ENCODE results near the gene SPDL1. TPM values are rescaled to one million over a fixed set of nuclear protein-coding genes. Genes with fewer than 3 reads are reported as not detected.

The SPDL1 gene, protein sequence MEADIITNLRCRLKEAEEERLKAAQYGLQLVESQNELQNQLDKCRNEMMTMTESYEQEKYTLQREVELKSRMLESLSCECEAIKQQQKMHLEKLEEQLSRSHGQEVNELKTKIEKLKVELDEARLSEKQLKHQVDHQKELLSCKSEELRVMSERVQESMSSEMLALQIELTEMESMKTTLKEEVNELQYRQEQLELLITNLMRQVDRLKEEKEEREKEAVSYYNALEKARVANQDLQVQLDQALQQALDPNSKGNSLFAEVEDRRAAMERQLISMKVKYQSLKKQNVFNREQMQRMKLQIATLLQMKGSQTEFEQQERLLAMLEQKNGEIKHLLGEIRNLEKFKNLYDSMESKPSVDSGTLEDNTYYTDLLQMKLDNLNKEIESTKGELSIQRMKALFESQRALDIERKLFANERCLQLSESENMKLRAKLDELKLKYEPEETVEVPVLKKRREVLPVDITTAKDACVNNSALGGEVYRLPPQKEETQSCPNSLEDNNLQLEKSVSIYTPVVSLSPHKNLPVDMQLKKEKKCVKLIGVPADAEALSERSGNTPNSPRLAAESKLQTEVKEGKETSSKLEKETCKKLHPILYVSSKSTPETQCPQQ
- polyA plus RNA-seq (2014; cell fraction: cytosol; rRNA removed) = 75.2 and 93.0 TPM in 2 replicates
- 94.4 and 115 TPM in 2 replicates for polyA plus RNA-seq (2014; cell fraction: nucleus; rRNA removed)

DNA sequence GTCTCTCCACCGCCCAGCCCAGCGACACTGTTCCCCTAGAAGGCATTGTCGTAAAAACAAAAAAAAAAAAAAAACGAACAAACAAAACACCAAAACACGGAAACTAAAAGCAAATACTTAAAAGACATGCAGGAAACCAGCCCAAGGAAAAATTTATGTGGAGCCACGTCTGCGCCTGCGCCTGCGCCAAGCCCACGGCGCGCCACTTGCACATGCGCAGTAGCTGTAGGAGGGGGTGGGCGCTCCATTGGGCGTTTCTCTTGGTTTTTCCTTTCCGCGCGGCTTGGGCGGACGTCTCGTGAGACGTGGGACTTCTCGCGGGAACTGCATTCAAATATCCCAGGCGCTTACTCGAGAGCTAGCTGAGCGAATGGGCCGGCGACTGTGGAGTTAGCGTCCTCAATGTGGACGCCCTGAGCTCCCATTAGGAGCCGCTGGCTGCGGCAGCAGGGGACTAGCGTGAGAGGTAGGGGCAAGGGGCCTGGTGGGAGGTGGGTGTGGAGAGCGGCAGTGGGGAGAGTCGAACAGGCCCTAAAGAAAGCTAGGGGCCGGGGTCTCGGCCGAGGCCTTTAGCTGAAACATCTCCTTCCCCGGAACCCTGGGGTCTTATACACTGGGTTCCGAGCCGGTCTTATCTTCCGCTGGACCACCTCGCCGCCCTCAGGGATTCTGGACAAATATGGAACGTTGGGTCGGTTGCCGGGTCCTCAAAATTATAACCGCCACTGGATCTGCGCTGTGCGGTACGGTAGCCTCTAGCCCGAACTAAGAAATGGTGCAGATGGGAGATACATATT lies at the start of gene SPDL1:
Gene SPDL1, plus strand, starts transcription at position 350 of the 797 bp plus-strand sequence. CDS start 4,644 bp downstream, outside the sequence.
- DNase-seq (ENCODE audit: low spot score) = peak; percentile 98

DNA sequence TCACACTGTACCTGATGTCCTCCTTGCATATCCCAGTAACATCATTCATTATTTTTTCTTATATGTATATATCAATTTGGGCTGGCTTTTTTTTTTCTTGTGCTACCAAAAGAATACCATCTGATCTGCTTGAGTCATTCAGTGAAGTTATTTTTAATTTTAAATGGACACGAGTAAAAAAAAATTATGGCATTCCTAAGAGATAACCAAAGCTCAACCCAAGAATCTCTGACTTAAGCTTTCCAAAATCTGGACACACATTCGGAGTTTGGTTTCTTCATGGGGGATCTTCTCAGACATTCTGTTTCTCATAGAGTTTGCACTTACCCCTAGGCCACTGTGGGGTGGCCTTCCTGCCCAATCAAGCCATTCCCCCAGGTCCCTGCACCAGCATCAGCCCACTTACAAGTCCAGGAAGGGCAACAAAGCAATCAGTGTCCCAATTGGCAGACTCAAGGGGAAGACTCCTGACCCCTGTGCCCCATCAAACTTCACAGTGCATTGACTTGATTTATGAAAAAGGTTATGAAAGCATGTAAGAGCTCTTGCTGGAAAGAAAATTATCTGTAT lies 49.2 kb upstream of the SPDL1 start:
- no peak for DNase-seq (ENCODE audit: low spot score)

DNA sequence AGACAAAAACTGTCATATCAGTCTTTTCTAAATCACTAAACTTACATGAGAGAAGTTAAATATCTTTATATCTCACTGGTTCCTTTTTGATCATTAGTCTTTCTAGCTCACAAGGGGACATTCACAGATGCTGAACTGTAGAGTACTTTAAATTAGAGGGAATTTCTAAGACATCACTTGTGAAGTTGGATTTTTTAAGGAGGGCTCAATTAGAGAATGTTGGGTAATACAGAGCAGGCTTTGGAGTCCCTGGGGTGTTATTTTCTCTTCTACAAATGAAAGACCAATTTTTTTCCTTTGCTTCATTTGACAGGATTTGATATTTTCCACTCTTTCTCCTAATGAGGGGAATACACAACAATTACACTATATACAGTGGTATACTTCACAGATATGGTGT lies 48.6 kb upstream of the SPDL1 start:
- DNase-seq (ENCODE audit: low spot score) = no peak

DNA sequence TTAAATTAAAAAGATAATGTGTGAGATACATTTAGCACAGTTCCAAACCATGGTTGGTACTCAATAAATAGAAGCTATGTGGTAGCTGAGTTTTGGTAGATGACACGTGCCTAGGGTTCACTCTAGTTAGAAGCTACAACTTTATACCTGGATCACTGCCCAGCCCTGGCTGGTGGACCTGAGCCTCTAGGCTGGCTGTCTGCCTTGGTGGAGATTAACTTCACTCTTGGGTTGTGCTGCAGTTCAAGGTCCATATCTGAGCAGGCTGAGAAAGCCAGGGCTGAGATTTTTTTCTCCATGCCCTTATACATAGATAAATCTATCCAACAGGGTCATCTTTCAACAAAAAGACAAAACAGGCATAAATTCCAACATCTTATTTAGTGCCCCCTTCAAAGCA lies 44.6 kb upstream of the SPDL1 start:
- DNase-seq (ENCODE audit: low spot score) = no peak

DNA sequence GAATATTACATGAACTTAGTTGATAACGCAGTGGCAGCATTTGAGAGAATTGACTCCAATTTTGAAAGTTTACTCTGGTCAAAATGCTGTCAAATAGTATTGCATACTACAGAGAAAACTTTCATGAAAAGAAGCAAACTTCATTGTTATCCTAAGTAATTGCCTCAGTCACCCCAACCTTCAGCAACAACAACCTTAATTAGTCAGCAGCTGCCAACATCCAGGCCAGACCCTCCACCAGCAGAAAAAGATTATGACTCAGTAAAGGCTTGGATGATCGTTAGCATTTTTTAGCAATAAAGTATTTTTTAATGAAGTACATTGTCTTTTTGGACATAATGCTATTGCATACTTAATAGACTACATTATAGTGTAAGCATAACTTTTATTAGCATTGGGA lies 40.8 kb upstream of the SPDL1 start:
- DNase-seq (ENCODE audit: low spot score) = no peak

DNA sequence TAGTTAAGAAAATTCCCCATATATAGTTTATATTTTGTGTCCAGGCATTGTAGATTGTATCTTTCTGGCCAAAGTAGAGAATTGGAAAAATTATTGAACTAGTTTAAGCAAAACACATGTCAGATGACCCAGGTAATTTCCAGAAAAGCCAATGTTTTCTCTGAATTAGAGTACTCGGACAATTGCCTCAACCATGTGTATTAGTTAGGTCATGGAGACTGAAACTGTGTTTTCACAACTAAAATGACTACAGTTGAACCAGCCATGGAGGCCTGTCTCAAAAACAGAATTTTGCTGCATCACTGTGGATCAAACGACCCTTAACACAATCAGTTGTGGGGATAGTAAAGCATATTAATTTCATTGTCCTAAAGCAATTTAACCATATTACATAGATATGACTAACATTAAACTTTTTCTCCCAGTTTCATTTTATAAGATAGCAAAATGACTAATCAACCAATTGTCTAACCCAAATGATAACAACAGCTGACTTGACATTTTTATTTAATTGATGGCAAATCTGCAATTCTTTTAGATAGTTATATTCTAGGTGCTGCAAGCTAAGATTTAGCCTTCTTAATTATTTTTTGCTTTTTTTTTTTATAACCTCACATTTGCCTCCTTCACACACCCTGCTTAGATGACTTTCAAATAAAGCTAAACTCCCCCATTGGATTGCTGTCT lies 39.2 kb upstream of the SPDL1 start:
- DNase-seq (ENCODE audit: low spot score) = no peak

DNA sequence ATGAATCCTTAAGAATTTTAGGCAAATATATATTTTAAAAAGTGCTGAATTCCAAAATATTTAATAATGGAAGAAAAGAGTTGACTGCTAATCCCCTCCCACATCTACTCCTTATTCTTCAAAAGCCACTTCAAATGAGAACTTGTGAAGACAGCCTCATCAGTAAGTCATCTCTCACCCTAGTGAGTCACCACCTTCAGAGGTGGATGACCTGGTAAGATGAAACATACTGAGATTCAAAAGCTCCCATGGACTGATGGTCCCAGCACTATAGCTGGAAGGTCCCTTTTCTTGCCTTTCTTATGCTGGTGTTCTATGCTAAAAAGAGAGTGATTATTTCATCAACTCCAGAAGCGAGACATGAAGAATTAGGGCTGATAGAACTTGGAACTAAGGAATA lies 37.8 kb upstream of the SPDL1 start:
- no peak for DNase-seq (ENCODE audit: low spot score)

DNA sequence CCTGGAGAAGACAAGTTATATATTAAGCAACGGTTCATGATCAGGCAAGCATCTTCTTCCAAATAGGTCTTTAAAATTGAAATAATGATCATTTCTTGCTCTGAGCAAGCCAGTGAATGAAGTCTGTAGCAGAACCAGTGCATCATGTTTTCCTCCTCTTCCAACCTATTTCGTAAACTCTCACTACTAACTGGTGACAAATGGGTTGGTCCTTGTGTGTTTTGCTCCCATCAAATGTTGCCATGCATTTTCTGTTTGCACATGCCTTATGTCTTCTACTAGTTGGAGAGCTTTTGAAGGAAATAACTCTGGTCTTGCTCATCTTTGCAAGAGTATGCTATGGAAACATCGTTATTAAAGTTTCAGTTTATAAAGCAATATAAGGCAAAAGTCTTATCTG lies 37.2 kb upstream of the SPDL1 start:
- no peak for DNase-seq (ENCODE audit: low spot score)

DNA sequence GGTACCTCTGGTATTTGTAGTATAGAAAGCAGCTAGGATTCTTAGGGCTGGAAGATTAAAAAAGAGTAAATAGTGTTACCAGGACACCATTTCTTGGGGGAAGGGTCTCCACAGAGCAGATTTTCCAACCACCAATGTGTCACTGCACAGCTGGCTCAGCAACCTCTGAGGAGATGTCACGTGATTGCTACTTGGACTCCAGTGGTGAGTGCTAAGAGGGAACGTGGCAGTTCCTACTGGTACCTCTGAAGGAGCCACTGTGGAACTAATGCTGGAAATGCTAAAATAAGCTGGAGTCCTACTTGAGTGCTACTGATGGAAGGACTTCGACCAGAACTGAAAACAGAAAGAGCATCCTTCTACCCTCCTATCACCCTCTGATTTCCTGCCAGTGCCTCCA lies 36.1 kb upstream of the SPDL1 start:
- peak; percentile 15 for DNase-seq (ENCODE audit: low spot score)

DNA sequence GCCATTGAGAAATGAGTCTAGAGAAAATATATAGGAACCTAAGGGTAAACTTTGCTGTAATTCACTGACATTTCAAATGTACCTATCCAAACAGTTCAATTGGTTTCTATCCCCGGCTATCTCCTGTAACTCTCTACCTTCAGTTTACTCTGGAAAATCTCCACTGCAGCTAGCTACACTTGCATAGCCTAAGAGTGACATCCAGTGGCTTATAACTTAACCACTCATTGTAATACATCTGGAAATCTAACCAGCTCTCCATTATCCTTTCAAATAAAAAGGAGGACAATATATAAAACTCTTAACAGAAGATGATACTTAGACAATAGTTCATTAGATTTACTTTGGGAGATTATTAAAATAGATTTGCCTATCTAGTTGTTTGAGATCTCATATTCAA lies 35.3 kb upstream of the SPDL1 start:
- peak; percentile 36 for DNase-seq (ENCODE audit: low spot score)

DNA sequence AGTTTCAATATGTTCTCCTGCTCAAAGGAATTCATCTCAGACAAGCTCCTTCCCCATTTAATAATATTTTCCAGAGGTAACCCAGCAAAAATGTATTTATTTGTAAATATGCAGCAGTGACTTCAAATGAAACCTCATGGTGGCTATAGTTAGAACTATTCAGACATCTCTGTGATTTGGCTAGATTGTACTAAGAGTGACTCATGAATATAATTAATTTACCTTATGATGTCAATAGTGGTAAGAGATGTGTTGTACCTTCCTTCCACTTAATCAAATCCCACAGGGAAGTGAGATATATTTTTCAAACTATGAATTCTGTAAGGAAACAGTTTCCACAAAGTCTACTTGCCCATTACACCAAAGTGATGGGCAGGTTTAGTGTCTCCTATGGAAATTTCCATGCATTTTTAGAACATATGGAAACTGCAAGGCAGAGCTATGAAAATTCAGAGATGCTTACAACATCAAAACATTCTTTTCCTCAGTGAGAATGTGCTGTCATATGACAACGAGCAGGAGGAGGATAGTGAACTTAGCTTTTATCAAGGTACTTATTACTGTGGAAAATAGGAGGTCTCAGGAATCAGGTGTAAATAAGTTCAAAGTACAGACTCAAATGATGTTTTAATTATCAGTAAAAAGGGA lies 34.0 kb upstream of the SPDL1 start:
- no peak for DNase-seq (ENCODE audit: low spot score)

DNA sequence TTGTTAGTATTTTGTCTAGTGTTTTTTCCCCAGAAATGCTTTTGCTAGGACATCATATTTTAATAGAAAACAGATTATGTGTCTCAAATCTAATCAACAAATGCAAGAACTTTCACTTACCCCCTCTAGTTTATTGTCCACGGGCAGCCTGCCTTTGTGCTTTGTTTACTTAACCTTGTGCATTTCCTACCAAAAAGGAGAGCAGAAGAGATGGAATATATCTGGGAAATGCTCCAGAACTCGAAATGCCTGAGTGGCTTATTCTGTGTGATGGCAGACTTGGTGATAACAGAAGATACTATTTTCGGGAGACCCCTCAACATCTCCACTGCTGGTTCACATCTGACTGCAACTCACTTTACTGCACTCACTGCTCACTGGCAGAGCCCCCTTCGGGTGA lies 33.3 kb upstream of the SPDL1 start:
- no peak for DNase-seq (ENCODE audit: low spot score)

DNA sequence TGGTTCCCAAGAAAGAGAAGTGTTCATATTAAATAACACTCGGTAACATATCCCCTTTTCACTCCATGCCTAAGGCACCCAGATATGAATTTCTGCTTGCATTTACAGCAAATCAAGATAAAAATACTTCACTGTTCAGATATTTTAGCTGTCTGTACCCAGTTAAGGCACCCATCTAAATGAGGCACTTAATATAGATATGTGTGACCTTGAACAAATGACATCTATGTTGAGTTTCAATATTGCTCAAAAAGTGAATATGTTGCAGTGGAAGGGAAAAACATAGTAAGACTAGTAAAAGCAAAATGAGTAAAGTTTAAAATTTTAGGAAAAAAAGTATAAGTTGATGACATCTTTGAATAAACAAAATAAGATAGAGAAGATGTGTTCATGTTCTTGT lies 32.4 kb upstream of the SPDL1 start:
- no peak for DNase-seq (ENCODE audit: low spot score)

DNA sequence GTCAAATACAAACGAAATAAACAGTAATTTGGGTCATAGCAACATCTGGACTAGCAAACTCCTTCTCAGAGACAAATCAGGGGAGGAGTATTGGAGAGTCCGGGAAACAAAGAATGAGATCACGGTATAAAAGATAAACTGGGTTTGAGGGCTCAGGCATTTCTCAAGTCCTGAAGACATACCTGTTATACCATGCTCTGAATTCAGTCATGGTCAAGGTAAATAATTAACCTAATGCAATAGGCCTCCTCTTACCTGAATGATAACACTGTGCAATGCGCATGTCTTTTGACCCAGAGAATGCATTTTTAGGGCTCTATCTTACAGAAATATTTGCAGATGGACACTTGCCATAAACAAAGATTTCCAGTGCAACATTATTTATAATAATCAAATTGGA lies 31.9 kb upstream of the SPDL1 start:
- no peak for DNase-seq (ENCODE audit: low spot score)

DNA sequence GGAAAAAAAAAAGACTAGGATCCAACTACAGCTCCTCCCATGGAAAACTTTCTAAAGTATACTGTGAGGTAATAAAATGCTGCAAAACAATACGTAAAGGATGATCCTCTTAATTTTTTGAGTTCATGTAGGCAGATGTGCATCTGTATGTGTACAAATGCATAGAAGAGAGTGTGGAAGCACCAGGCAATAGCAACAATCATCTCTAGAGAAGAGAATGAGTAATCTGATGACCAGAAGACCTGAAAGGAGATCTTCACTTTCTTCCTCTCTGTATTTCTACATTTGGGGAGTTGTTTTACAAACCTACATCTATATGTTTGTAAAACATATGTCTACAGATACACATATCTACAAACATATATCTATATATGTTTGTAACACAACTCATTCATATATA lies 29.3 kb upstream of the SPDL1 start:
- DNase-seq (ENCODE audit: low spot score) = no peak

DNA sequence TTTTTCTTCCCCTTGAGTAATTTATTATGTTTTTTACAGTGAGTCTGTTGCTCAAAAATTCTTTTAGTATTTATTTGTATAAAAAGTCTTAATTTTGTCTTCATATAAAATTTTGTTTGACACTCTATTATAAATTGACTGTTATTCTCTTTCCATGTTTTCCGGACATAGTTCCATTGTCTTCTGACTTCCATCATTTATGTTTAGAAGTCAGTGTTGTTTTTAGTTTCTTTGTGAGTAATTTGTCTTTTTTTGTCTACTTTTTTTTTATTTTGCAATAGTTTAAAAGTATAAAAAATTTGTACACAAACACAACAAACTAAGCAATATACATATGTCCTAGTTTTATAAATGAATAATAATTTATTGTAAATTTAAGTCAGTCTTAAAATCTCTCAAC lies 25.7 kb upstream of the SPDL1 start:
- no peak for DNase-seq (ENCODE audit: low spot score)

DNA sequence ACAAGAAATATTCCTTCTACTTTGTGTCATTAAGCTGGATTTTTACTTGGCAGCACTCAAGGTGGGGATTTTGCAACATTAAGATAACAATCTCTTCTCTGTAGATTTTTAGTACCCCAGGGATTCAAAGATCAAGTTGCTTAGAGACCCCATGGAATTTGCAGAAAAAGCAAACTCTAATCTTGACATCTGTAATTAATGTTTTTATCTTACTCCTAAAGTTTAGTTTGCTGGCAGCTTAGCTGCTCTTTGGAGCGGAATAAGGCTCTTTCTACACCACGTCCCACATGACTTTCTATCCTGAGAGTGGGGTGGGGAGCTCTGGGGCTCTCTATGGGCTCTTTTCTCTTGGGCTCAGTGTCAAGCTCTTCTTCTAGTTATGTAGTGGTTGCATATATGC lies 21.7 kb upstream of the SPDL1 start:
- DNase-seq (ENCODE audit: low spot score) = no peak

DNA sequence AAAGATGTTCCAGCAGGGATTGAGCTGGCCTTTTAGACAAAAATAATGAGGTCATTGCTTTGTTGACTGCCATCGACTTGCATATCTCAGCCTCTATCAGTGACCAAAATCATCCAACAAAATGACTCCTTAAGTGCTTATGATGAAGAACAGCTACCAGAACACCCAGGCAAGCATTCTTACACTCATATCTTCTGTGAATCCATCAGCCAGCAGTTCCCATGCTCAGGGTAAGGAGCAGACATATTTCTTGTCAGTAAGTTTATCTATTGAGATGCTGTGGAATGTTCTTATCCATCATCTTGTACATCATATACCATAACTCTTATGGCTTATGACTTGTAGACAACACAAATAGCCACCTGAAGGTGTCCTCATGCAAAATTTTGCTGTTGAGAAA lies 20.2 kb upstream of the SPDL1 start:
- peak; percentile 38 for DNase-seq (ENCODE audit: low spot score)

DNA sequence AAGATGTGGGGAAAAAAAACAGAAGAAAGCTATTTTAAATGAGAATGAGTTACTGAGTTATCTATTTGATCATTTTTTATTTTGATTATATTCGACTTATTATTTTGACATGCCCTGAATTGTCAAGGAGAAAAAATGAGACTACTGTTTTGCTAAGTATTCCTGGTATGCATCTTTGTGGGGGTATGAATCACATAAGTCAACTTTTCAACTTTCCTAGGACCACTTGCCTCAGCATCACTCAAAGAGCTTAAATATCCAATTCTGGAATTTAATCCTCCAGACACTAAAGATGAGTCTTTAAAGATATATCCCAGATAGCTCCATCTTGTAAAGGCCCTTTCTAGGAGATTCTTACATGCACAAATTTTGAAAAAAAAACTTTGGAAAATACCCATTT lies 17.4 kb upstream of the SPDL1 start:
- no peak for DNase-seq (ENCODE audit: low spot score)

DNA sequence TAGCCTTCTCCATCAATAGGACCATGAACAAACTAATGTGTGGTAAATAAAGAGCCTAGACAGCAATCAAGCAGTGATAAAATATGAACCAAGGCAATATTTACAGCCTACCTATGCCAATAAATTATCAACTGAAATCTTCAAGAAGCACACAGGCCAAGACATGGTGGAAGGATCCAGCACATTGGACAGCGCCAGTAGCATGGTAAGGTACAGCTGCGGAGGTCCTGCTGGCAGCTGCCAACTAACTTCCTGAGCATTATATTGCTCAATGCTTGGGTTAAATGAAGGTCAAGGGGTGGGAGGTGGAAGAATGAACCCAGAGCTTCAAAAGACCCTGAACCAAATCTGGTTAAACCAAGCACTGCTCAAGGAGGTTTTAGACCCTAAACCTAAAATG lies 16.5 kb upstream of the SPDL1 start:
- DNase-seq (ENCODE audit: low spot score) = no peak

DNA sequence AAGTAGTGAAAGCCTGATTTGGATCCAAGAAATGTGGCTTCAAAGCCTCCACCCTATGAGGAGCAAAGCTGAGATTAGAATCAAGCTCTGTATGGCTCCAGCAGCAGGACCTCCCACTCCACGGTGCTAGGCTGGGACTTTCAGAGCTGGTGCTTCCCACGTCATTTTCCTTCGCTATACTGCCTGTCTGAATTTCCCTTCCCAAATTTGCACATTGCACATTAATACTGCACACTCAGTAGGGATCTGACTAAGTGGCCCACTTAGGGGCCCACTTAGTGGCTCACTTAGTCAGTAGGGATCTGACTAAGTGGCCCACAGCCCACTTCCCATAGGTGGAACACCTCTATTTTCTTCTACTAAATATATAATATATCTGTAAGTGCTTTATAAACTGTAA lies 14.1 kb upstream of the SPDL1 start:
- no peak for DNase-seq (ENCODE audit: low spot score)
